ENCODE data around the gene ENTPD8.

Gene ENTPD8

GRCh38 chr9:137428311-137428630 lies 12.9 kb downstream of the ENTPD8 start:
- H3K4me3 ChIP-seq (ENCODE audit: low read length), result no peak overlapping the region
- no peak for TF ChIP-seq CTCF (conservative IDR thresholded peaks at IDR 0.05; ENCODE audit: low read depth, low read length)
- DNase-seq (ENCODE audit: low read depth), result no peak

- no peak for TF ChIP-seq CTCF (conservative IDR thresholded peaks at IDR 0.05; ENCODE audit: low read depth, low read length)
- H3K4me3 ChIP-seq (ENCODE audit: low read length), result no peak overlapping the region
- DNase-seq (ENCODE audit: low read depth), result no peak
Measured at GRCh38 chr9:137427454-137428310, 13.5 kb downstream of the ENTPD8 start.

GRCh38 chr9:137426018-137426681 lies 15.0 kb downstream of the ENTPD8 start:
- no peak for TF ChIP-seq CTCF (conservative IDR thresholded peaks at IDR 0.05; ENCODE audit: low read depth, low read length)
- no peak overlapping the region for H3K4me3 ChIP-seq (ENCODE audit: low read length)
- no peak for DNase-seq (ENCODE audit: low read depth)

GRCh38 chr9:137423514-137424291 lies 17.5 kb downstream of the ENTPD8 start:
- TF ChIP-seq CTCF (conservative IDR thresholded peaks at IDR 0.05; ENCODE audit: low read depth, low read length), result no peak

GRCh38 chr9:137422604-137423513 lies 18.3 kb downstream of the ENTPD8 start, which contains the start of the genes EXD3 and NOXA1:
EXD3 (minus strand) TSS chr9:137423162; CDS start chr9:137395357, 27,805 bp downstream.
NOXA1 (plus strand) TSS chr9:137423393; CDS start chr9:137423530, 137 bp downstream.
- peak; percentile 61 for DNase-seq (ENCODE audit: low read depth)
- H3K4me3 ChIP-seq (ENCODE audit: low read length), result peak within 1 kb of the TSS; percentile 78
- TF ChIP-seq CTCF (conservative IDR thresholded peaks at IDR 0.05; ENCODE audit: low read depth, low read length), result peak; percentile 58

More at GRCh38 chr9:137423514-137424291, 17.5 kb downstream of the ENTPD8 start:
- DNase-seq (ENCODE audit: low read depth), result no peak
- H3K4me3 ChIP-seq (ENCODE audit: low read length), result peak overlapping the region; percentile 40
